GM19324 (cell line): Measurements from ENCODE around the gene NR6A1.

Experiments
- ATAC-seq: cut with Tn5 transposase; IDR thresholded peaks from one replicate; pipeline ENCODE4 v1.9.1; 2021; ENCODE audit warnings: mild to moderate bottlenecking, moderate library complexity; ENCODE audit not compliant: unreplicated experiment, low FRiP score

NR6A1 gene

DNA sequence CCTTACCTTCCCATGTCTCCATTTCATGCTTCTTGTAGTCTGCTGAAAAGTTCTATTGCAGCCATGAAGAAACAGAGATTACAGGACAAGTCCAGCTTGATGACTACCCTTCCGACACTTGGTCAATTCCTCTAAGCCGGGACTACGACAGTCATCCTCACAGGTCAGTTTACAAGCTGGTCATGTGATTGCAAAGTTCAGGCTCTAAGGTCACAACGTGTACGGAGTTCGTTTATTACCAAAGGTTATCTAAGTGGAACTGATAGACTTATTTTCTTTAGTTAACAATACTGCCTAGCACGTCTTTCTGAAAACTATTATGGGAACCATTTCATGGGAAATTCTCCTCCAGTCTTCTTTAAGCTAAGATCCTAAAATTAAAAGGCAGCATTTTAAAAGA is 175.4 kb downstream of the NR6A1 start:
- no peak for ATAC-seq

DNA sequence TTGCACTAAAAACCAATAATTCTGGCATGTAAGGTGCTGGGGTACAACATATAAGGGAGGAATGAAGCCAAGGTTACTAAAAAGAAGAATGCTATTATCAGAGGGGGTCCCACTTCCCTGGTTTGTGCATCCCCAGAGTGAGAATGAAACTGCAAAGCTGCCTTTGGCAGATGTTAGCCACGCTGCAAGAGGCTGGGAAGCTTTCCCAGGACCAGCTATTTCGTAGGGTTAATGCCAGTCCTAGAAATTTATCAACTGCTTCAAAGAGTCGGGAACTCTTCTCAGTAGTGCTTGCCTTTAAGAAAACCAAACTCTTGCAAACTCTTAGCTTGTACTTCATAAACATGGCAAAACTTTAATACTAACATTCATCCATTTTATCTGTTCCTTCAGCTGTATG is 176.4 kb downstream of the NR6A1 start:
- no peak for ATAC-seq

DNA sequence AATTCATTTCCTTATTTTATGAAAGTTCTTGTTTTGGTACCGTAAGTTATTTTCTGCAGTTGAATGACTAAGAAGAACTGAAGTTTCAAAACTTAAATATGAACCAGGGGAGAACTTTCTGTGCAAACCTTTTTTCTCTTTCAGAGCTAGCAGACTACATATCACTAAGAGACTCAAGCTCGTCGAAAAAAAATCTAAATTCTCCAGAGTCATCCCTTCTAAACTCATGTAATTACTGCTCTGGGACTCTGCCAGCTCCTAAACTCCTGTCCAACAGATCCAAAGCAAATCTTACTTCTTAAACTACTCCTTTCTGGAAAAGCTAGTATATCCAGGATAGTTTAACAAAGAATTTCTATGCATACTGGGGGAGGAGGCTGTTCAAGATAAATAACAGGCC is 176.9 kb downstream of the NR6A1 start:
- no peak for ATAC-seq

GRCh38 chr9:124593651-124594058 is 177.5 kb downstream of the NR6A1 start:
- no peak for ATAC-seq

DNA sequence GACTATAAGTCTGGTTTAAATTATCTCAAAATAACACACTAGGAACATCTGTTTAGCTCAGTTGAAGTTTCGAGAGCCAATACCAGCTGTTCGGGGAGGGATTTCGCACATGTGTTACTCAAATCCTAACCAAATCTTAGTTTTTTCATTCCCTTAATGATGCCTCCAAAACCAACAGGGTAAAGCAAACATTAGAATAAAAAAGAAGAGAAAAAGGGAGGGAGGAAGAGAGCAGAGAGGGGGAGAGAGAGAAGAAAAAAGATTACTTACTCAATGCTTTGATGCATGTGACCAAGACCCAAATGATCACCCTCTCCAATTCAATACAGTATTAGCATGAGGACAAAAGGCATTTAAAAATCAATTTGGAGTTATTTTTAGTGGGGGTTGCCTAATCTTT is 177.9 kb downstream of the NR6A1 start:
- ATAC-seq, result no peak

DNA sequence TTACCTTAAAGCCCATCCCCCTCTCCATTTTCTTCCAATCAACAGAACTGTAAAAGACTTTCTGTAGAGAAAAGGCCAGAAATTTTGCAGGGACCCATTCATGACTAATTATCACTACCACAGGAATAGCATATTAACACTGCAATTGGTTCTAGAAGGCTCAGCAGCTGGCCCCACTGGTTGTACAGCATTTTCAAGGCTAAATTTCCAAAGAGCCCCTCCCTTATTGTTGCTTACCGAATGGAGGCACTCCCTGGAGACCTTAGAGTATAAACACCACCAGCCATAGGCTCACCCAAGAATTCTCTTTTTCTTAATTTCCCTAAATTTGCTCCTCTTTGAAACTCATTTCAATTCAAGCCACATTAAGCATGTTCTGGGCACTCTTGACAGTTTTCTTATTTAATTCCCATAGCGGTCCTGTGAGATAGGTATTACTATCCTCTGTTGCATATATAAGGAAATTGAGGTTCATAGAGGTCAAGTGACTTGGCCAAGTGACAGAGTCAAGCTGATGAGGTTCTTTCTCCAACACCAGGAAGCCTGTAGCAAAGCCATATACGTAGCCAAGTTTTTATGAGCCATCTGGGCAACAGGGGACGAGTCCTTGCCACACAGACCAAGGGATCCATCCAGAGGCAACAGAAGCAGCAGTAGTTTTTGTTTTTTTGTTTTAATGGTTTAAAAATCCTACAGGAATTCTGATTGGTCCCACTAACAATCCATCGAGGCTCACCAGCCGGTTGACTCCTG is 180.0 kb downstream of the NR6A1 start:
- no peak for ATAC-seq

GRCh38 chr9:124584631-124585030 is 186.5 kb downstream of the NR6A1 start:
- ATAC-seq, result no peak

GRCh38 chr9:124583134-124583533 is 188.0 kb downstream of the NR6A1 start:
- no peak for ATAC-seq

- ATAC-seq, result no peak
Measured at GRCh38 chr9:124580186-124580585, 190.9 kb downstream of the NR6A1 start.

DNA sequence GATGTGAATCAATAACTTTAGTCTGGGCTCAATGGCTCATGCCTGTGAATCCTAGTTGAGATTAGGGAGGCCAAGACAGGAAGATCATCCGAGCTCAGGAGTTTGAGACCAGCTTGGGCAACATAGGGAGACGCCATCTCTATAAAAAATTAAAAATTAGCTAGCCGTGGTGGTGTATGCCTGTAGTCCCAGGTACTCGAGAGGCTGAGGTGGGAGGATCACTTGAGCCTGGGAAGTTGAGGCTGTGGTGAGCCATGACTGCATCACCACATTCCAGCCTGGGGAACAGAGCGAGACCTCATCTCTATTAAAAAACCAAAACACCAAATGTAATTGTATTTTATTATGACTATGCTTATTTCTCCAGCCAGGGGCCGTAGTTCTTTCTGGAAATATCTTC is 194.4 kb downstream of the NR6A1 start:
- no peak for ATAC-seq

- no peak for ATAC-seq
Measured at GRCh38 chr9:124574534-124575375, 196.4 kb downstream of the NR6A1 start.

DNA sequence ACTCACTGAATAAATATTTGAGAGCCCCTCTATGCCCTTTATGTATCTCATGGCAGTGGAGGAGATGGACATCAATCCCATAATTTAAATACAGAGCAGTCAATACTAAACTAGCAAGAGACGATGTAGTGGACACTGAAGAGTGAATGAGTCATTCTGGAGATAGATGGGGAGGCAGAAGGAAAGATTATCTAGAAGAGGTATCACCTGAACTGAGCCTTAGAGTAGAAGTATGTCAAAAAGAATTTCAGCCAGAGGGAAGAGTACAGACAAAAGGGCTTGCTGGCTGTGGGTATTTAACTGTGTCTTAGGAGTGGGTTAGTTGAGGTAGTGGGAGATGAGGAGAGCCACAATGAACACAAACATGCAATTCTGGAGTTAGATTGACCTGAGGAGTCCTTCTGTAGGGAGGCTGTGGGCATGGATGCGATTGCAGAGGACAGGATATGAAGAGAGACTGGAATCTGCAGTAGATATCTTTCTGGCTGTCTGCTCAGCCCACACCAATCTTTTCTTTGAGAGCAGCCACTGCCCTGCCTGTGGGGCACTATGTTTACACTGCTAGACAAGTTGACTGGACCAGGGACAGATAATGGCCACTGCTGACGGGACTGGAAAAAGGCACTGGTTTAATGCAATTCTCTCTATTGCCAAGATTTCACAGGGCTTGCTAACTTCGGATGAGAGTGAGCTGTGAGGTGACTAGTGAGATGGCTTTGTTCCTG is 200.0 kb downstream of the NR6A1 start:
- ATAC-seq, result no peak

- ATAC-seq, result no peak
Measured at GRCh38 chr9:124569942-124570341, 201.2 kb downstream of the NR6A1 start.

GRCh38 chr9:124567362-124567761 is 203.7 kb downstream of the NR6A1 start:
- no peak for ATAC-seq

DNA sequence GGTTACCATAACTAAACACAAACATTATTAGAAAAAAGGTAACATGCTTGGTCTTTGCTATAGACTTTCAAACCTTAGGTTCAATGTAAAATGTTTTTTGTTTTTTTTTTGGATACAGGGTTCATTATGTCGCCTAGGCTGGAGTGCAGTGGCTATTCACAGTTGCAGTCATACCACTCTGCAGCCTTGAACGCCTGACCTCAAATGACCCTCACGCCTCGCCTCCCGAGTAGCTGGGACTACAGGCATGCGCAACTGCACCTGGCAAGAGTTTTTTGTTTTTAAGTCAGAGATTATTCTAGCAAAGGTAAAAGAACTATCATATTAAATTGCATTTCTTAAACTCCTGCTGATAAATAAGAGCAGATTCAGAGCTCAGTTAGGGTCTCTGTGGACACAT is 208.8 kb downstream of the NR6A1 start:
- ATAC-seq, result no peak

DNA sequence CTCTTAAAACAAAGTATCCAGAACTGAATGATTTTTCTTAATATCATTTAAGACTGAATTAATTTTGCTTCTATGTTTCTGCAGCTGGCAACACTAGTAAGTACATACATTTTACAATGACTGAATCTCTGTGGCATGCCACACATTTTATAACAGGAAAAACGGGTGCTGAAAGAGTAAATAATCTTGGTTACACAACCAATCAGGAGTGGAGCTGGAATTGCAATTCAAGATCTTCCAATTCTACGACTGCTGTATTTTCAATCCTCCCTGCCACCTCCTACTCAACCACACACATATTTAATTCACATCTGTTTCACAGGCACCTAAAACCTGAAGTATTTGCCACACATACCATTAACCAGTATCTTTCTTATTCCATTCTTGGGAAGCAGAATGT is 211.2 kb downstream of the NR6A1 start:
- ATAC-seq, result no peak

GRCh38 chr9:124558777-124559470 is 212.2 kb downstream of the NR6A1 start:
- no peak for ATAC-seq

- ATAC-seq, result no peak
Measured at GRCh38 chr9:124557895-124558294, 213.2 kb downstream of the NR6A1 start.

DNA sequence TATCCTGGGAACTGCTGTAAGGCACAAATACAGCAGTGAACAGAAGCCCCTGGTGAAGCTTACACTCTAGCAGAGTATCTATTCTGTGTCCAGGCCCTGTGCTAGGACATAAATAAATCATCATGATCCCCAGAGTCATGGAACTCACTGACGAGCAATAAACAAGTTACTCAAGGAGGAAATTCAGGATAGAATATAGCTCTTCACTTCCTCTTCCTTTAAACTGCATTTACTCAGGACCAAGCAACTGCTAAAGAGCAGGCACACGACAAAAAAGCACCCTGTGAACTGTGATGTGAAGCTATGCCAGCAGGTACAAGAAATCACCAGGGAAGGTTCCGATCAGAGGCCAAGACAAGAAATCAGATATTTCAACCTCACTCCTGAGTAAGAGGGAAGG is 216.1 kb downstream of the NR6A1 start:
- no peak for ATAC-seq

DNA sequence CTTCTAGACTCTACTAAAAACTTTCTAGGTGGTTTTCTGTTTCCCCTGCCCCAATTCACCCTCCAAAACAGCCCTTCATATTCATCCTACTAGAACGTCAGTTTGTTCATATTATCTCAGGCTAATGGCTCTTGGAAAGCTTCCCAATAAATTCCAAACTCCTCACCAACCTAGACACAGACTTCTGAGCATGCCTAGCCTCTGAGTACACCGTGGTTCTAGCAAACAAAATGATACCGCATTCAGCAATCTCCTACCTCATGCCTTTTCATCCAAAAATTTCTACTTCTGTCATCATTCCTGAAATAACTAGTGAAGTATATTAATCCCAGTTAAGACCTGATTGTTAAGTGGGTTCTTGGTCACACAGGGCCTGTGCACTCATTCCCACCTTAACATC is 217.4 kb downstream of the NR6A1 start:
- no peak for ATAC-seq

- ATAC-seq, result no peak
Measured at GRCh38 chr9:124552273-124552605, 218.9 kb downstream of the NR6A1 start.
